Dendritic cell treated with granulocyte-macrophage colony-stimulating factor and Interleukin-4, amounts not matched to agents 40 ng/mL and 50 ng/mL, for 4 days (primary cell): ENCODE measurements around the gene CSGALNACT2.
"Not testable (repeated sequence)": the region's sequence is repeated elsewhere in the genome, so short reads cannot be mapped to it uniquely, and the experiment has no call there.

Experiments used
- H3K27ac Mint-ChIP-seq: one replicate; pipeline ENCODE4 v1.8.0; 2022; ENCODE audit warnings: mild to moderate bottlenecking, mixed read lengths
- H3K27me3 Mint-ChIP-seq: one replicate; pipeline ENCODE4 v1.8.0; 2022; ENCODE audit warnings: mild to moderate bottlenecking, mixed read lengths
- H3K36me3 Mint-ChIP-seq: one replicate; pipeline ENCODE4 v1.8.0; 2022; ENCODE audit warnings: low read depth, mixed read lengths
- H3K4me1 Mint-ChIP-seq: one replicate; pipeline ENCODE4 v1.8.0; 2022; ENCODE audit warnings: low read depth, mixed read lengths
- H3K4me3 Mint-ChIP-seq: one replicate; pipeline ENCODE4 v1.8.0; 2022; ENCODE audit warnings: mild to moderate bottlenecking, moderate library complexity, mixed read lengths
- H3K9me3 Mint-ChIP-seq: one replicate; pipeline ENCODE4 v1.8.0; 2022; ENCODE audit warnings: mixed read lengths
- intact Hi-C: fragments of 100-400 bp; cut with micrococcal nuclease; formaldehyde crosslinking; loops from one replicate; pipeline ENCODE4 v1.15.0; 2022

The CSGALNACT2 gene

GRCh38 chr10:43217563-43218205 is 79.4 kb downstream of the CSGALNACT2 start:
- H3K27ac Mint-ChIP-seq = no peak overlapping the region
- no peaks in the 10 kb centered on the region for H3K9me3 Mint-ChIP-seq
- no peaks in the 10 kb centered on the region for H3K36me3 Mint-ChIP-seq
- no peaks in the 10 kb centered on the region for H3K4me1 Mint-ChIP-seq
- intact Hi-C loops = no loop called here
- peaks cover 5% of the 10 kb centered on the region for H3K27me3 Mint-ChIP-seq
- H3K4me3 Mint-ChIP-seq = no peak overlapping the region

- H3K27ac Mint-ChIP-seq = no peak overlapping the region
- intact Hi-C loops = no loop called here
Measured at GRCh38 chr10:43218206-43218950, 80.1 kb downstream of the CSGALNACT2 start.

GRCh38 chr10:43218951-43219837 is 80.9 kb downstream of the CSGALNACT2 start:
- peaks cover 5% of the 10 kb centered on the region for H3K27me3 Mint-ChIP-seq

More at GRCh38 chr10:43218206-43218950, 80.1 kb downstream of the CSGALNACT2 start:
- Mint-ChIP-seq H3K4me1 (no peaks in the 10 kb centered on the region), H3K4me3 (no peak overlapping the region), H3K27me3 (peaks cover 5% of the 10 kb centered on the region), H3K9me3 (no peaks in the 10 kb centered on the region), H3K36me3 (no peaks in the 10 kb centered on the region)

GRCh38 chr10:43219848-43220247 is 81.6 kb downstream of the CSGALNACT2 start:
- no peak overlapping the region for H3K27ac Mint-ChIP-seq
- no peak overlapping the region for H3K4me3 Mint-ChIP-seq
- H3K4me1 Mint-ChIP-seq = no peaks in the 10 kb centered on the region
- H3K36me3 Mint-ChIP-seq = no peaks in the 10 kb centered on the region
- no peaks in the 10 kb centered on the region for H3K9me3 Mint-ChIP-seq
- peaks cover 5% of the 10 kb centered on the region for H3K27me3 Mint-ChIP-seq
- intact Hi-C loops = no loop called here

More at GRCh38 chr10:43218951-43219837, 80.9 kb downstream of the CSGALNACT2 start:
- no peak overlapping the region for H3K4me3 Mint-ChIP-seq
- H3K27ac Mint-ChIP-seq = no peak overlapping the region
- H3K4me1 Mint-ChIP-seq = no peaks in the 10 kb centered on the region
- H3K9me3 Mint-ChIP-seq = no peaks in the 10 kb centered on the region
- intact Hi-C loops = no loop called here
- H3K36me3 Mint-ChIP-seq = no peaks in the 10 kb centered on the region

GRCh38 chr10:43220251-43220650 is 82.0 kb downstream of the CSGALNACT2 start:
- H3K27ac Mint-ChIP-seq, H3K4me1 Mint-ChIP-seq, H3K27me3 Mint-ChIP-seq, H3K9me3 Mint-ChIP-seq, H3K36me3 Mint-ChIP-seq, intact Hi-C loops, H3K4me3 Mint-ChIP-seq: not testable (repeated sequence)

GRCh38 chr10:43220657-43221418 is 82.6 kb downstream of the CSGALNACT2 start:
- no peaks in the 10 kb centered on the region for H3K9me3 Mint-ChIP-seq
- intact Hi-C loops = no loop called here
- no peak overlapping the region for H3K27ac Mint-ChIP-seq
- H3K36me3 Mint-ChIP-seq = no peaks in the 10 kb centered on the region
- H3K27me3 Mint-ChIP-seq = peaks cover 10% of the 10 kb centered on the region
- H3K4me1 Mint-ChIP-seq = no peaks in the 10 kb centered on the region
- no peak overlapping the region for H3K4me3 Mint-ChIP-seq

GRCh38 chr10:43221419-43222209 is 83.4 kb downstream of the CSGALNACT2 start:
- H3K27me3 Mint-ChIP-seq = peaks cover 13% of the 10 kb centered on the region
- H3K4me1 Mint-ChIP-seq = peaks cover 3% of the 10 kb centered on the region
- intact Hi-C loops = no loop called here
- H3K36me3 Mint-ChIP-seq = no peaks in the 10 kb centered on the region
- no peak overlapping the region for H3K4me3 Mint-ChIP-seq
- no peak overlapping the region for H3K27ac Mint-ChIP-seq
- no peaks in the 10 kb centered on the region for H3K9me3 Mint-ChIP-seq

GRCh38 chr10:43222210-43222720 is 84.0 kb downstream of the CSGALNACT2 start:
- Mint-ChIP-seq H3K27ac (no peak overlapping the region), H3K4me3 (no peak overlapping the region), H3K27me3 (peaks cover 16% of the 10 kb centered on the region), H3K36me3 (no peaks in the 10 kb centered on the region), H3K4me1 (peaks cover 6% of the 10 kb centered on the region), H3K9me3 (no peaks in the 10 kb centered on the region)
- intact Hi-C loops = no loop called here

GRCh38 chr10:43223056-43223455 is 84.8 kb downstream of the CSGALNACT2 start:
- Mint-ChIP-seq H3K36me3 (no peaks in the 10 kb centered on the region), H3K4me3 (no peak overlapping the region), H3K27ac (no peak overlapping the region), H3K4me1 (peaks cover 6% of the 10 kb centered on the region), H3K9me3 (no peaks in the 10 kb centered on the region), H3K27me3 (peaks cover 22% of the 10 kb centered on the region)
- intact Hi-C loops = no loop called here

- H3K27ac Mint-ChIP-seq = no peak overlapping the region
- intact Hi-C loops = no loop called here
- H3K27me3 Mint-ChIP-seq = peaks cover 34% of the 10 kb centered on the region
- H3K4me3 Mint-ChIP-seq = no peak overlapping the region
- no peaks in the 10 kb centered on the region for H3K9me3 Mint-ChIP-seq
- H3K36me3 Mint-ChIP-seq = no peaks in the 10 kb centered on the region
- H3K4me1 Mint-ChIP-seq = peaks cover 15% of the 10 kb centered on the region
Measured at GRCh38 chr10:43224321-43224720, 86.1 kb downstream of the CSGALNACT2 start.

GRCh38 chr10:43225004-43225786 is 87.0 kb downstream of the CSGALNACT2 start:
- intact Hi-C loops = no loop called here
- no peaks in the 10 kb centered on the region for H3K36me3 Mint-ChIP-seq
- H3K27ac Mint-ChIP-seq = no peak overlapping the region
- no peaks in the 10 kb centered on the region for H3K9me3 Mint-ChIP-seq
- no peak overlapping the region for H3K4me3 Mint-ChIP-seq
- peaks cover 37% of the 10 kb centered on the region for H3K27me3 Mint-ChIP-seq
- peaks cover 15% of the 10 kb centered on the region for H3K4me1 Mint-ChIP-seq

- intact Hi-C loops = no loop called here
- peaks cover 15% of the 10 kb centered on the region for H3K4me1 Mint-ChIP-seq
- H3K27me3 Mint-ChIP-seq = peaks cover 42% of the 10 kb centered on the region
- H3K9me3 Mint-ChIP-seq = no peaks in the 10 kb centered on the region
- H3K36me3 Mint-ChIP-seq = no peaks in the 10 kb centered on the region
- H3K27ac Mint-ChIP-seq = no peak overlapping the region
- H3K4me3 Mint-ChIP-seq = no peak overlapping the region
Measured at GRCh38 chr10:43225787-43226153, 87.5 kb downstream of the CSGALNACT2 start.
